ENCODE measurements around the gene MAPK14.

- no peak for TF ChIP-seq POLR2A (IDR thresholded peaks at IDR 0.05)
- TF ChIP-seq CTCF (IDR thresholded peaks at IDR 0.05): no peak
Observed at GRCh38 chr6:36015666-36016065, 11.9 kb upstream of the MAPK14 start.
